ENCODE data around the gene DUSP2. TPM values are rescaled to one million over a fixed set of nuclear protein-coding genes. Genes with fewer than 3 reads are reported as not detected.

The DUSP2 gene
- total RNA-seq, 1 donor: 3.3 TPM

DNA sequence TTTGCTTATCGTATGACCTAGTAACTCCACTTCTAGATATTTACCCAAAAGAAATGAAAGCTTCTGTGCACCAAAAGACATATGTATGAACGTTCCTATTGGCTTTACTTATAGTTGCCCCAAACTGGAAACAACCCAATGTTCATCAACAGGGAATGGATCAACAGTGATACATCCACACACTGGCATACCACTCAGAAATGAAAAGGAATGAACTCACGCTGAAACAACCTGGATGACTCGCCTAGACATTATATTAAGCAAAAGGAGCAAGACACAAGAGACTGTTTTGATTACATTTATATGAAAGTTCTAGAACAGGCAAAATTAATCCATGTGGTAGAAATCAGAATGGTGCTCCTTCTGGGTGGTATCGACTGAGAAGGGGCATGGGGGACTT lies 47.8 kb downstream of the DUSP2 start:
- TF ChIP-seq, protein P1, sequence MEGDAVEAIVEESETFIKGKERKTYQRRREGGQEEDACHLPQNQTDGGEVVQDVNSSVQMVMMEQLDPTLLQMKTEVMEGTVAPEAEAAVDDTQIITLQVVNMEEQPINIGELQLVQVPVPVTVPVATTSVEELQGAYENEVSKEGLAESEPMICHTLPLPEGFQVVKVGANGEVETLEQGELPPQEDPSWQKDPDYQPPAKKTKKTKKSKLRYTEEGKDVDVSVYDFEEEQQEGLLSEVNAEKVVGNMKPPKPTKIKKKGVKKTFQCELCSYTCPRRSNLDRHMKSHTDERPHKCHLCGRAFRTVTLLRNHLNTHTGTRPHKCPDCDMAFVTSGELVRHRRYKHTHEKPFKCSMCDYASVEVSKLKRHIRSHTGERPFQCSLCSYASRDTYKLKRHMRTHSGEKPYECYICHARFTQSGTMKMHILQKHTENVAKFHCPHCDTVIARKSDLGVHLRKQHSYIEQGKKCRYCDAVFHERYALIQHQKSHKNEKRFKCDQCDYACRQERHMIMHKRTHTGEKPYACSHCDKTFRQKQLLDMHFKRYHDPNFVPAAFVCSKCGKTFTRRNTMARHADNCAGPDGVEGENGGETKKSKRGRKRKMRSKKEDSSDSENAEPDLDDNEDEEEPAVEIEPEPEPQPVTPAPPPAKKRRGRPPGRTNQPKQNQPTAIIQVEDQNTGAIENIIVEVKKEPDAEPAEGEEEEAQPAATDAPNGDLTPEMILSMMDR (IDR thresholded peaks at IDR 0.05; ENCODE audit: extremely low read depth, low read depth, low read length): no peak
- Histone ChIP-seq H3K4me1 (ENCODE audit: insufficient read depth, low read length) (no peaks in the 10 kb centered on the region), H3K79me2 (ENCODE audit: insufficient read depth, low read length) (no peaks in the 10 kb centered on the region), H3K9me3 (ENCODE audit: low read depth, low read length) (no peaks in the 10 kb centered on the region), H3K4me2 (ENCODE audit: insufficient read depth, low read length) (no peak overlapping the region), H3K4me3 (ENCODE audit: insufficient read depth, low read length) (no peak overlapping the region), H2AFZ (ENCODE audit: low read length) (no peak overlapping the region), H4K20me1 (ENCODE audit: insufficient read depth, low read length) (no peaks in the 10 kb centered on the region), H3K27ac (ENCODE audit: low read depth, low read length) (no peak overlapping the region), H3K36me3 (ENCODE audit: insufficient read depth, low read length) (no peaks in the 10 kb centered on the region), H3K27me3 (ENCODE audit: insufficient read depth, low read length) (peaks cover 15% of the 10 kb centered on the region)
- DNase-seq (ENCODE audit: insufficient read length, low spot score, missing footprints): no peak

DNA sequence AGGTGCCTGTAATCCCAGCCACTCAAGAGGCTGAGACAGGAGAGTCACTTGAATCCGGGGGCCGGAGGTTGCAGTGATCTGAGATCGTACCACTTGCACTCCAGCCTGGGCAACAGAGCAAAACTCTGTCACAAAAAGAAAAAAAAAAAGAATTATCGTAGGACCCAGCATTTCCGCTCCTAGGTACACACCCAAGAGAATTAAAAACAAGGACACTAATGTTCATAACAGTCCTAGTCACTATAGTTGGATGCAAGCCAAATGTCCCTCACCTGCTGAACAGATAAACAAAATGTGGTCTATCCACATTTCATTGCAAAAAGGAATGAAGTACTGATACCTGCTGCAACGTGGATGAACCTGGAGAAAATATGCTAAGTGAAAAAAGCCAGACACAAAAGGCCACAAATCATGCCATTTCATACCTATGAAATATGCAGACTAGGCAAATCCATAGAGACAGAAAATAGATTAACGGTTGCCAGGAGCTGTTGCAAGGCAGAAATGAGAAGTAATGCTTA lies 50.1 kb downstream of the DUSP2 start:
- TF ChIP-seq, protein P1 (IDR thresholded peaks at IDR 0.05; ENCODE audit: extremely low read depth, low read depth, low read length): no peak
- Histone ChIP-seq H3K9me3 (ENCODE audit: low read depth, low read length) (no peaks in the 10 kb centered on the region), H3K27me3 (ENCODE audit: insufficient read depth, low read length) (peaks cover 15% of the 10 kb centered on the region), H3K4me3 (ENCODE audit: insufficient read depth, low read length) (no peak overlapping the region), H3K79me2 (ENCODE audit: insufficient read depth, low read length) (no peaks in the 10 kb centered on the region), H3K36me3 (ENCODE audit: insufficient read depth, low read length) (no peaks in the 10 kb centered on the region), H2AFZ (ENCODE audit: low read length) (no peak overlapping the region), H3K4me1 (ENCODE audit: insufficient read depth, low read length) (no peaks in the 10 kb centered on the region), H3K27ac (ENCODE audit: low read depth, low read length) (no peak overlapping the region), H4K20me1 (ENCODE audit: insufficient read depth, low read length) (no peaks in the 10 kb centered on the region), H3K4me2 (ENCODE audit: insufficient read depth, low read length) (no peak overlapping the region)
- no peak for DNase-seq (ENCODE audit: insufficient read length, low spot score, missing footprints)

DNA sequence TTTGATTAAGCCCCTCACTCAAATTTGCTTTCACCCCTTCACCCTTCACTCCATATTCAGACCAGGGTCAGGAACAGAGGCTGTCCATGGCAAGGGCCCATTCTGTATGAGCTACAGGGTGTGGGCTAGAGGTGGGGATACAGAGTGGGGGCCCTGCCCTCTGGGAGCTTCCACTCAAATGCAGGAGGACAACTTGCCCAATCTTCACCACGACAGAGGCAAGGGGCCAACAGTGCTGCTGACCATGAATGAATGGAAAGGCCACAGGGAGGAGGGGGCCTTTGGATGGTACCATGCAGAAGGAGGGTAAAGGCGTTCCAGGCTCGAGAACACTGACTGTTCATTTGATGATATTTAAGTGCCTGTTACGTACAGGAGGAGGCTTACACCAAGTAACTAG lies 51.7 kb downstream of the DUSP2 start:
- H3K4me1 ChIP-seq (ENCODE audit: insufficient read depth, low read length): no peaks in the 10 kb centered on the region
- H3K79me2 ChIP-seq (ENCODE audit: insufficient read depth, low read length): no peaks in the 10 kb centered on the region
- no peak overlapping the region for H2AFZ ChIP-seq (ENCODE audit: low read length)
- H3K27ac ChIP-seq (ENCODE audit: low read depth, low read length): no peak overlapping the region
- TF ChIP-seq, protein P1 (IDR thresholded peaks at IDR 0.05; ENCODE audit: extremely low read depth, low read depth, low read length): no peak
- H3K36me3 ChIP-seq (ENCODE audit: insufficient read depth, low read length): no peaks in the 10 kb centered on the region
- H4K20me1 ChIP-seq (ENCODE audit: insufficient read depth, low read length): no peaks in the 10 kb centered on the region
- H3K4me3 ChIP-seq (ENCODE audit: insufficient read depth, low read length): no peak overlapping the region
- no peak overlapping the region for H3K4me2 ChIP-seq (ENCODE audit: insufficient read depth, low read length)
- no peak for DNase-seq (ENCODE audit: insufficient read length, low spot score, missing footprints)
- peaks cover 24% of the 10 kb centered on the region for H3K27me3 ChIP-seq (ENCODE audit: insufficient read depth, low read length)
- H3K9me3 ChIP-seq (ENCODE audit: low read depth, low read length): no peaks in the 10 kb centered on the region

Other genes with a start within 250 kb of the DUSP2 start
- 42.7 and 53.6 TPM in 2 replicates for gene ANKRD36C, start 153.6 kb downstream of the DUSP2 start, total RNA-seq
- 2.2 and 9.4 TPM in 2 replicates for gene GPAT2, start 110.5 kb downstream of the DUSP2 start, total RNA-seq
- under 0.01 TPM in 1 of 2 replicates, not detected in the other for gene ADRA2B, start 28.9 kb downstream of the DUSP2 start, total RNA-seq
- not detected in 2 replicates for gene ASTL, start 6.9 kb downstream of the DUSP2 start, total RNA-seq
- 139 and 163 TPM in 2 replicates for gene STARD7, start 63.4 kb upstream of the DUSP2 start, total RNA-seq
- 55.0 and 56.0 TPM in 2 replicates for gene TMEM127, start 120.6 kb upstream of the DUSP2 start, total RNA-seq
- 111 and 126 TPM in 2 replicates for gene CIAO1, start 120.8 kb upstream of the DUSP2 start, total RNA-seq
- 42.7 and 44.2 TPM in 2 replicates for gene SNRNP200, start 160.1 kb upstream of the DUSP2 start, total RNA-seq
- 1.4 and 1.8 TPM in 2 replicates for gene ITPRIPL1, start 179.9 kb upstream of the DUSP2 start, total RNA-seq
- 1.1 and 2.4 TPM in 2 replicates for gene NCAPH, start 190.3 kb upstream of the DUSP2 start, total RNA-seq

Data from osteoblast (primary cell).